HEK293 (cell line): ENCODE data around the gene NUP43.
A peak's percentile ranks its signal among the peaks of the same experiment; 100 is the strongest.

ENCODE experiments used
- EGR2 ChIP-seq: fragments of 450-650 bp; formaldehyde crosslinking; IDR thresholded peaks from 2 replicates; pipeline ENCODE4 v1.5.1; 2016; ENCODE audit warnings: low read depth, missing biosample characterization, missing genetic modification characterization
- GLI4 ChIP-seq: fragments of 450-650 bp; formaldehyde crosslinking; IDR thresholded peaks from 2 replicates; pipeline ENCODE4 v1.5.1; 2016; ENCODE audit warnings: missing biosample characterization, missing genetic modification characterization
- KLF8 ChIP-seq: fragments of 450-650 bp; formaldehyde crosslinking; IDR thresholded peaks from 2 replicates; pipeline ENCODE4 v1.5.1; 2016; ENCODE audit warnings: missing biosample characterization, missing genetic modification characterization
- SETDB1 ChIP-seq: IDR thresholded peaks from one replicate; pipeline ENCODE4 v1.6.1; 2017; ENCODE audit warnings: mild to moderate bottlenecking, low read length, moderate library complexity, mixed read lengths; ENCODE audit not compliant: insufficient read length
- SP2 ChIP-seq: fragments of 450-650 bp; formaldehyde crosslinking; IDR thresholded peaks from 2 replicates; pipeline ENCODE4 v1.5.1; 2016; ENCODE audit warnings: missing biosample characterization, missing genetic modification characterization
- ZBTB21 ChIP-seq: fragments of 450-650 bp; formaldehyde crosslinking; IDR thresholded peaks from 2 replicates; pipeline ENCODE4 v1.5.1; 2017; ENCODE audit warnings: missing biosample characterization, missing genetic modification characterization
- ZEB2 ChIP-seq: fragments of 450-650 bp; formaldehyde crosslinking; IDR thresholded peaks from 2 replicates; pipeline ENCODE4 v1.5.1; 2016; ENCODE audit warnings: missing biosample characterization, missing genetic modification characterization
- ZFP37 ChIP-seq: fragments of 450-650 bp; formaldehyde crosslinking; IDR thresholded peaks from 2 replicates; pipeline ENCODE4 v1.5.1; 2016; ENCODE audit warnings: missing biosample characterization, missing genetic modification characterization
- ZNF19 ChIP-seq: fragments of 450-650 bp; formaldehyde crosslinking; IDR thresholded peaks from 2 replicates; pipeline ENCODE4; 2016; ENCODE audit warnings: missing biosample characterization, missing genetic modification characterization, low read depth
- ZNF211 ChIP-seq: fragments of 450-650 bp; formaldehyde crosslinking; IDR thresholded peaks from 2 replicates; pipeline ENCODE4 v1.5.1; 2016; ENCODE audit warnings: low read depth, missing biosample characterization, missing genetic modification characterization
- ZNF214 ChIP-seq: fragments of 450-650 bp; formaldehyde crosslinking; IDR thresholded peaks from 2 replicates; pipeline ENCODE4 v1.5.1; 2017; ENCODE audit warnings: missing biosample characterization, mild to moderate bottlenecking, missing genetic modification characterization, borderline replicate concordance
- ZNF302 ChIP-seq: fragments of 450-650 bp; formaldehyde crosslinking; IDR thresholded peaks from 2 replicates; pipeline ENCODE4 v1.5.1; 2016; ENCODE audit warnings: missing biosample characterization, missing genetic modification characterization, low read depth
- ZNF311 ChIP-seq: fragments of 450-650 bp; formaldehyde crosslinking; IDR thresholded peaks from 2 replicates; pipeline ENCODE4 v1.5.1; 2017; ENCODE audit warnings: missing biosample characterization, missing genetic modification characterization, borderline replicate concordance
- ZNF394 ChIP-seq: fragments of 450-650 bp; formaldehyde crosslinking; IDR thresholded peaks from 2 replicates; pipeline ENCODE4 v1.5.1; 2016; ENCODE audit warnings: missing biosample characterization, missing genetic modification characterization, mild to moderate bottlenecking, moderate library complexity, borderline replicate concordance
- ZNF548 ChIP-seq: fragments of 450-650 bp; formaldehyde crosslinking; IDR thresholded peaks from 2 replicates; pipeline ENCODE4 v1.5.1; 2016; ENCODE audit warnings: missing biosample characterization, missing genetic modification characterization
- ZNF621 ChIP-seq: fragments of 450-650 bp; formaldehyde crosslinking; IDR thresholded peaks from 2 replicates; pipeline ENCODE4 v1.5.1; 2017; ENCODE audit warnings: missing biosample characterization, missing genetic modification characterization
- ZNF660 ChIP-seq: fragments of 450-650 bp; IDR thresholded peaks from 2 replicates; pipeline ENCODE4 v1.5.1; 2018; ENCODE audit warnings: missing biosample characterization, mild to moderate bottlenecking, missing genetic modification characterization
- ZNF664 ChIP-seq: fragments of 450-650 bp; formaldehyde crosslinking; IDR thresholded peaks from 2 replicates; pipeline ENCODE4 v1.5.1; 2016; ENCODE audit warnings: missing biosample characterization, missing genetic modification characterization
- ZNF792 ChIP-seq: fragments of 450-650 bp; formaldehyde crosslinking; IDR thresholded peaks from 2 replicates; pipeline ENCODE4 v1.5.1; 2016; ENCODE audit warnings: missing biosample characterization, missing genetic modification characterization
- ZSCAN16 ChIP-seq: fragments of 450-650 bp; formaldehyde crosslinking; IDR thresholded peaks from 2 replicates; pipeline ENCODE4 v1.5.1; 2016; ENCODE audit warnings: missing biosample characterization, missing genetic modification characterization
- ZSCAN23 ChIP-seq: fragments of 450-650 bp; formaldehyde crosslinking; IDR thresholded peaks from 2 replicates; pipeline ENCODE4 v1.5.1; 2016; ENCODE audit warnings: missing biosample characterization, missing genetic modification characterization
- TF ChIP-seq, protein P1 (sequence below): fragments of 450-650 bp; formaldehyde crosslinking; IDR thresholded peaks from 2 replicates; pipeline ENCODE4 v1.5.1; 2016; ENCODE audit warnings: missing biosample characterization, missing genetic modification characterization, low read depth
- TF ChIP-seq, protein P2 (sequence below): fragments of 450-650 bp; formaldehyde crosslinking; IDR thresholded peaks from 2 replicates; pipeline ENCODE4 v1.5.1; 2016; ENCODE audit warnings: missing biosample characterization, missing genetic modification characterization
- TF ChIP-seq, protein P3 (sequence below): fragments of 450-650 bp; formaldehyde crosslinking; IDR thresholded peaks from 2 replicates; pipeline ENCODE4 v1.5.1; 2017; ENCODE audit warnings: missing biosample characterization, missing genetic modification characterization
- TF ChIP-seq, protein P4 (sequence below): fragments of 450-650 bp; formaldehyde crosslinking; IDR thresholded peaks from 2 replicates; pipeline ENCODE4 v1.5.1; 2016; ENCODE audit warnings: missing biosample characterization, missing genetic modification characterization
- TF ChIP-seq, protein P5 (sequence below): fragments of 450-650 bp; formaldehyde crosslinking; IDR thresholded peaks from 2 replicates; pipeline ENCODE4 v1.5.1; 2016; ENCODE audit warnings: missing biosample characterization, missing genetic modification characterization
- TF ChIP-seq, protein P6 (sequence below): fragments of 450-650 bp; formaldehyde crosslinking; IDR thresholded peaks from 2 replicates; pipeline ENCODE4 v1.5.1; 2017; ENCODE audit warnings: missing biosample characterization, missing genetic modification characterization
- TF ChIP-seq, protein P7 (sequence below): sonication (generic); formaldehyde crosslinking; IDR thresholded peaks from 2 replicates; pipeline ENCODE4 v1.8.1; 2022; ENCODE audit warnings: mild to moderate bottlenecking, moderate library complexity, missing genetic modification reagents
- TF ChIP-seq, protein P8 (sequence below): fragments of 450-650 bp; formaldehyde crosslinking; IDR thresholded peaks from 2 replicates; pipeline ENCODE4 v1.5.1; 2016; ENCODE audit warnings: missing biosample characterization, missing genetic modification characterization

The NUP43 gene

DNA sequence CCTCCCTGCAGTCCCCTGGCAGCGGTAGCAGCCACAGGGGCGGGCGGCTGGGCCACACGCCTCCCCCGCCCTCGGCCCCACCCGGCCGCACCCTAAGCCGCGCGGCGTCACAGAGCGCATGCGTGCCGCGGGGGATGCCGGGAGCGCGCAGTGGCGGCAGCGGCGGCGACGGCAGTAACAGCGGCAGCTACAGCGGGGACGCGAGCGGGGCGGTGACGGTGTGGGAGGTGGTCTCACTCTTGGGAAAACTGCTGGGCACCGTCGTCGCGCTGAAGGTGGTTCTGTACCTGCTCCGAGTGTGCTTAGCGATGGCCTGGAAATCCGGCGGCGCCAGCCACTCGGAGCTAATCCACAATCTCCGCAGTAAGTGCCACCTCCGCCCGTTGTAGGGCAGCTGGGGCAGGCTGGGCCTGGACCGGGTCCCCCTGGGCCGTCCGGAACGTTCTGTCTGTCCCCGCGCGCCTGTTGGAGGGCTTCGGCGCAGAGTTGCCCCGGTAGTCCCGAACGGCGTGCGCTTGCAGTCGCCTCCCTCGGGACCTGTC lies 3.3 kb upstream of the NUP43 start, which contains the start of gene PCMT1 (continued):
- TF ChIP-seq ZSCAN16 (tag by site-specific recombination) (no peak), ZNF792 (peak; percentile 68), EGR2 (tag by site-specific recombination) (no peak), SETDB1 (no peak), GLI4 (tag by site-specific recombination) (peak; percentile 83; the same call in 1 of the 2 replicates), ZNF548 (no peak), ZNF660 (peak; percentile 69; the same call in 1 of the 2 replicates), ZFP37 (tag by site-specific recombination) (peak; percentile 89), ZSCAN23 (tag by site-specific recombination) (no peak), ZNF664 (tag by site-specific recombination) (no peak), ZNF302 (tag by site-specific recombination) (no peak), ZNF19 (tag by site-specific recombination) (no peak), KLF8 (tag by site-specific recombination) (no peak; the same call in 1 of the 2 replicates), ZNF394 (tag by site-specific recombination) (0 out of 2 replicates have a peak, but pooled peaks have one; percentile 39), ZNF214 (tag by site-specific recombination) (no peak), ZBTB21 (peak; percentile 26; the same call in 1 of the 2 replicates), SP2 (tag by site-specific recombination) (no peak; the same call in 1 of the 2 replicates), ZNF311 (tag by site-specific recombination) (no peak), ZNF621 (tag by site-specific recombination) (no peak), ZNF211 (tag by site-specific recombination) (no peak), ZEB2 (no peak)
- TF ChIP-seq, protein P1, sequence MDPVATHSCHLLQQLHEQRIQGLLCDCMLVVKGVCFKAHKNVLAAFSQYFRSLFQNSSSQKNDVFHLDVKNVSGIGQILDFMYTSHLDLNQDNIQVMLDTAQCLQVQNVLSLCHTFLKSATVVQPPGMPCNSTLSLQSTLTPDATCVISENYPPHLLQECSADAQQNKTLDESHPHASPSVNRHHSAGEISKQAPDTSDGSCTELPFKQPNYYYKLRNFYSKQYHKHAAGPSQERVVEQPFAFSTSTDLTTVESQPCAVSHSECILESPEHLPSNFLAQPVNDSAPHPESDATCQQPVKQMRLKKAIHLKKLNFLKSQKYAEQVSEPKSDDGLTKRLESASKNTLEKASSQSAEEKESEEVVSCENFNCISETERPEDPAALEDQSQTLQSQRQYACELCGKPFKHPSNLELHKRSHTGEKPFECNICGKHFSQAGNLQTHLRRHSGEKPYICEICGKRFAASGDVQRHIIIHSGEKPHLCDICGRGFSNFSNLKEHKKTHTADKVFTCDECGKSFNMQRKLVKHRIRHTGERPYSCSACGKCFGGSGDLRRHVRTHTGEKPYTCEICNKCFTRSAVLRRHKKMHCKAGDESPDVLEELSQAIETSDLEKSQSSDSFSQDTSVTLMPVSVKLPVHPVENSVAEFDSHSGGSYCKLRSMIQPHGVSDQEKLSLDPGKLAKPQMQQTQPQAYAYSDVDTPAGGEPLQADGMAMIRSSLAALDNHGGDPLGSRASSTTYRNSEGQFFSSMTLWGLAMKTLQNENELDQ (tag by site-specific recombination) = no peak
- TF ChIP-seq, protein P2, sequence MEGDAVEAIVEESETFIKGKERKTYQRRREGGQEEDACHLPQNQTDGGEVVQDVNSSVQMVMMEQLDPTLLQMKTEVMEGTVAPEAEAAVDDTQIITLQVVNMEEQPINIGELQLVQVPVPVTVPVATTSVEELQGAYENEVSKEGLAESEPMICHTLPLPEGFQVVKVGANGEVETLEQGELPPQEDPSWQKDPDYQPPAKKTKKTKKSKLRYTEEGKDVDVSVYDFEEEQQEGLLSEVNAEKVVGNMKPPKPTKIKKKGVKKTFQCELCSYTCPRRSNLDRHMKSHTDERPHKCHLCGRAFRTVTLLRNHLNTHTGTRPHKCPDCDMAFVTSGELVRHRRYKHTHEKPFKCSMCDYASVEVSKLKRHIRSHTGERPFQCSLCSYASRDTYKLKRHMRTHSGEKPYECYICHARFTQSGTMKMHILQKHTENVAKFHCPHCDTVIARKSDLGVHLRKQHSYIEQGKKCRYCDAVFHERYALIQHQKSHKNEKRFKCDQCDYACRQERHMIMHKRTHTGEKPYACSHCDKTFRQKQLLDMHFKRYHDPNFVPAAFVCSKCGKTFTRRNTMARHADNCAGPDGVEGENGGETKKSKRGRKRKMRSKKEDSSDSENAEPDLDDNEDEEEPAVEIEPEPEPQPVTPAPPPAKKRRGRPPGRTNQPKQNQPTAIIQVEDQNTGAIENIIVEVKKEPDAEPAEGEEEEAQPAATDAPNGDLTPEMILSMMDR (tag by site-specific recombination) = no peak
- TF ChIP-seq, protein P3, sequence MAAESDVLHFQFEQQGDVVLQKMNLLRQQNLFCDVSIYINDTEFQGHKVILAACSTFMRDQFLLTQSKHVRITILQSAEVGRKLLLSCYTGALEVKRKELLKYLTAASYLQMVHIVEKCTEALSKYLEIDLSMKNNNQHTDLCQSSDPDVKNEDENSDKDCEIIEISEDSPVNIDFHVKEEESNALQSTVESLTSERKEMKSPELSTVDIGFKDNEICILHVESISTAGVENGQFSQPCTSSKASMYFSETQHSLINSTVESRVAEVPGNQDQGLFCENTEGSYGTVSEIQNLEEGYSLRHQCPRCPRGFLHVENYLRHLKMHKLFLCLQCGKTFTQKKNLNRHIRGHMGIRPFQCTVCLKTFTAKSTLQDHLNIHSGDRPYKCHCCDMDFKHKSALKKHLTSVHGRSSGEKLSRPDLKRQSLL (tag by site-specific recombination) = no peak
- TF ChIP-seq, protein P4, sequence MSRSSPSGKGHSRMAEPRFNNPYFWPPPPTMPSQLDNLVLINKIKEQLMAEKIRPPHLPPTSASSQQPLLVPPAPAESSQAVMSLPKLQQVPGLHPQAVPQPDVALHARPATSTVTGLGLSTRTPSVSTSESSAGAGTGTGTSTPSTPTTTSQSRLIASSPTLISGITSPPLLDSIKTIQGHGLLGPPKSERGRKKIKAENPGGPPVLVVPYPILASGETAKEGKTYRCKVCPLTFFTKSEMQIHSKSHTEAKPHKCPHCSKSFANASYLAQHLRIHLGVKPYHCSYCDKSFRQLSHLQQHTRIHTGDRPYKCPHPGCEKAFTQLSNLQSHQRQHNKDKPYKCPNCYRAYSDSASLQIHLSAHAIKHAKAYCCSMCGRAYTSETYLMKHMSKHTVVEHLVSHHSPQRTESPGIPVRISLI (tag by site-specific recombination) = no peak
- TF ChIP-seq, protein P5, sequence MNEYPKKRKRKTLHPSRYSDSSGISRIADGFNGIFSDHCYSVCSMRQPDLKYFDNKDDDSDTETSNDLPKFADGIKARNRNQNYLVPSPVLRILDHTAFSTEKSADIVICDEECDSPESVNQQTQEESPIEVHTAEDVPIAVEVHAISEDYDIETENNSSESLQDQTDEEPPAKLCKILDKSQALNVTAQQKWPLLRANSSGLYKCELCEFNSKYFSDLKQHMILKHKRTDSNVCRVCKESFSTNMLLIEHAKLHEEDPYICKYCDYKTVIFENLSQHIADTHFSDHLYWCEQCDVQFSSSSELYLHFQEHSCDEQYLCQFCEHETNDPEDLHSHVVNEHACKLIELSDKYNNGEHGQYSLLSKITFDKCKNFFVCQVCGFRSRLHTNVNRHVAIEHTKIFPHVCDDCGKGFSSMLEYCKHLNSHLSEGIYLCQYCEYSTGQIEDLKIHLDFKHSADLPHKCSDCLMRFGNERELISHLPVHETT (tag by site-specific recombination) = peak; percentile 27; the same call in 1 of the 2 replicates
- TF ChIP-seq, protein P6, sequence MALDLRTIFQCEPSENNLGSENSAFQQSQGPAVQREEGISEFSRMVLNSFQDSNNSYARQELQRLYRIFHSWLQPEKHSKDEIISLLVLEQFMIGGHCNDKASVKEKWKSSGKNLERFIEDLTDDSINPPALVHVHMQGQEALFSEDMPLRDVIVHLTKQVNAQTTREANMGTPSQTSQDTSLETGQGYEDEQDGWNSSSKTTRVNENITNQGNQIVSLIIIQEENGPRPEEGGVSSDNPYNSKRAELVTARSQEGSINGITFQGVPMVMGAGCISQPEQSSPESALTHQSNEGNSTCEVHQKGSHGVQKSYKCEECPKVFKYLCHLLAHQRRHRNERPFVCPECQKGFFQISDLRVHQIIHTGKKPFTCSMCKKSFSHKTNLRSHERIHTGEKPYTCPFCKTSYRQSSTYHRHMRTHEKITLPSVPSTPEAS (tag by site-specific recombination) = no peak; the same call in 1 of the 2 replicates
- TF ChIP-seq, protein P7, sequence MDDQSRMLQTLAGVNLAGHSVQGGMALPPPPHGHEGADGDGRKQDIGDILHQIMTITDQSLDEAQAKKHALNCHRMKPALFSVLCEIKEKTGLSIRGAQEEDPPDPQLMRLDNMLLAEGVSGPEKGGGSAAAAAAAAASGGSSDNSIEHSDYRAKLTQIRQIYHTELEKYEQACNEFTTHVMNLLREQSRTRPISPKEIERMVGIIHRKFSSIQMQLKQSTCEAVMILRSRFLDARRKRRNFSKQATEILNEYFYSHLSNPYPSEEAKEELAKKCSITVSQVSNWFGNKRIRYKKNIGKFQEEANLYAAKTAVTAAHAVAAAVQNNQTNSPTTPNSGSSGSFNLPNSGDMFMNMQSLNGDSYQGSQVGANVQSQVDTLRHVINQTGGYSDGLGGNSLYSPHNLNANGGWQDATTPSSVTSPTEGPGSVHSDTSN (CRISPR knock-in tag) = 0 out of 2 replicates have a peak, but pooled peaks have one; percentile 34
- TF ChIP-seq, protein P8, sequence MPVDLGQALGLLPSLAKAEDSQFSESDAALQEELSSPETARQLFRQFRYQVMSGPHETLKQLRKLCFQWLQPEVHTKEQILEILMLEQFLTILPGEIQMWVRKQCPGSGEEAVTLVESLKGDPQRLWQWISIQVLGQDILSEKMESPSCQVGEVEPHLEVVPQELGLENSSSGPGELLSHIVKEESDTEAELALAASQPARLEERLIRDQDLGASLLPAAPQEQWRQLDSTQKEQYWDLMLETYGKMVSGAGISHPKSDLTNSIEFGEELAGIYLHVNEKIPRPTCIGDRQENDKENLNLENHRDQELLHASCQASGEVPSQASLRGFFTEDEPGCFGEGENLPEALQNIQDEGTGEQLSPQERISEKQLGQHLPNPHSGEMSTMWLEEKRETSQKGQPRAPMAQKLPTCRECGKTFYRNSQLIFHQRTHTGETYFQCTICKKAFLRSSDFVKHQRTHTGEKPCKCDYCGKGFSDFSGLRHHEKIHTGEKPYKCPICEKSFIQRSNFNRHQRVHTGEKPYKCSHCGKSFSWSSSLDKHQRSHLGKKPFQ = no peak
